Measurements from ENCODE around the gene ZNF700. TPM values are rescaled to one million over a fixed set of nuclear protein-coding genes. Genes with fewer than 3 reads are reported as not detected.

ZNF700 gene
- total RNA-seq, 4 donors from 2014 or later: 10.0 to 34.0 (median 14.9) TPM

GRCh38 chr19:11973019-11973810 is 48.3 kb downstream of the ZNF700 start:
- DNase-seq (ENCODE audit: low spot score in 2 of 2): no peak
- peaks cover 6% of the 10 kb centered on the region for H3K9me3 ChIP-seq
- no peaks in the 10 kb centered on the region for H3K27me3 ChIP-seq
- 84% methylated on average over 5 of the region's 5 CpGs for WGBS
- H3K4me1 ChIP-seq: no peaks in the 10 kb centered on the region
- H3K4me3 ChIP-seq: no peak overlapping the region
- no peak overlapping the region for H3K27ac ChIP-seq
- no peak for TF ChIP-seq POLR2AphosphoS5 (IDR thresholded peaks at IDR 0.05)
- no peak for TF ChIP-seq POLR2A (IDR thresholded peaks at IDR 0.05)
- TF ChIP-seq CTCF (IDR thresholded peaks at IDR 0.05): no peak
- no peak for TF ChIP-seq EP300 (IDR thresholded peaks at IDR 0.05)
- H3K36me3 ChIP-seq: peaks cover 15% of the 10 kb centered on the region

- Histone ChIP-seq H3K9me3 (peaks cover 28% of the 10 kb centered on the region), H3K27me3 (no peaks in the 10 kb centered on the region), H3K4me1 (no peaks in the 10 kb centered on the region), H3K36me3 (peaks cover 28% of the 10 kb centered on the region), H3K4me3 (no peak overlapping the region), H3K27ac (no peak overlapping the region)
- TF ChIP-seq EP300 (IDR thresholded peaks at IDR 0.05) (no peak), CTCF (IDR thresholded peaks at IDR 0.05) (no peak), POLR2A (IDR thresholded peaks at IDR 0.05) (no peak), POLR2AphosphoS5 (IDR thresholded peaks at IDR 0.05) (no peak)
- DNase-seq (ENCODE audit: low spot score in 2 of 2): no peak
- WGBS: 94% methylated on average over 9 of the region's 9 CpGs
These were observed 53.7 kb downstream of the ZNF700 start for GRCh38 chr19:11978492-11979100.

GRCh38 chr19:11979527-11979926 is 54.6 kb downstream of the ZNF700 start:
- no peaks in the 10 kb centered on the region for H3K4me1 ChIP-seq
- peaks cover 28% of the 10 kb centered on the region for H3K36me3 ChIP-seq
- no peak overlapping the region for H3K27ac ChIP-seq
- 91% methylated on average over 4 of the region's 4 CpGs for WGBS
- no peak for DNase-seq (ENCODE audit: low spot score in 2 of 2)
- H3K9me3 ChIP-seq: peaks cover 28% of the 10 kb centered on the region
- no peaks in the 10 kb centered on the region for H3K27me3 ChIP-seq
- no peak for TF ChIP-seq CTCF (IDR thresholded peaks at IDR 0.05)
- no peak for TF ChIP-seq POLR2AphosphoS5 (IDR thresholded peaks at IDR 0.05)
- TF ChIP-seq POLR2A (IDR thresholded peaks at IDR 0.05): no peak
- TF ChIP-seq EP300 (IDR thresholded peaks at IDR 0.05): no peak
- no peak overlapping the region for H3K4me3 ChIP-seq

GRCh38 chr19:11982526-11982925 is 57.6 kb downstream of the ZNF700 start:
- peaks cover 2% of the 10 kb centered on the region for H3K4me1 ChIP-seq
- H3K4me3 ChIP-seq: no peak overlapping the region
- TF ChIP-seq POLR2A (IDR thresholded peaks at IDR 0.05) (no peak), CTCF (IDR thresholded peaks at IDR 0.05) (no peak), POLR2AphosphoS5 (IDR thresholded peaks at IDR 0.05) (no peak), EP300 (IDR thresholded peaks at IDR 0.05) (no peak)
- H3K9me3 ChIP-seq: peaks cover 23% of the 10 kb centered on the region
- H3K36me3 ChIP-seq: peaks cover 20% of the 10 kb centered on the region
- no peak overlapping the region for H3K27ac ChIP-seq
- DNase-seq (ENCODE audit: low spot score in 2 of 2): no peak
- H3K27me3 ChIP-seq: no peaks in the 10 kb centered on the region
- WGBS: 89% methylated on average over 4 of the region's 4 CpGs

GRCh38 chr19:11984986-11985385 is 60.1 kb downstream of the ZNF700 start:
- no peak for DNase-seq (ENCODE audit: low spot score in 2 of 2)
- TF ChIP-seq EP300 (IDR thresholded peaks at IDR 0.05) (no peak), POLR2AphosphoS5 (IDR thresholded peaks at IDR 0.05) (no peak), POLR2A (IDR thresholded peaks at IDR 0.05) (no peak), CTCF (IDR thresholded peaks at IDR 0.05) (no peak)

More at GRCh38 chr19:11984986-11985385, 60.1 kb downstream of the ZNF700 start:
- Histone ChIP-seq H3K27ac (no peak overlapping the region), H3K9me3 (peaks cover 5% of the 10 kb centered on the region), H3K4me3 (no peak overlapping the region), H3K4me1 (peaks cover 10% of the 10 kb centered on the region), H3K27me3 (no peaks in the 10 kb centered on the region), H3K36me3 (no peaks in the 10 kb centered on the region)
- WGBS: 33% methylated on average over 5 of the region's 5 CpGs
